ENCODE measurements around the gene STYXL2. TPM values are rescaled to one million over a fixed set of nuclear protein-coding genes. Genes with fewer than 3 reads are reported as not detected.

Gene STYXL2
- total and polyA plus RNA-seq, 2 donors from 2014 or later, result 0.38 TPM; not detected in 1

DNA sequence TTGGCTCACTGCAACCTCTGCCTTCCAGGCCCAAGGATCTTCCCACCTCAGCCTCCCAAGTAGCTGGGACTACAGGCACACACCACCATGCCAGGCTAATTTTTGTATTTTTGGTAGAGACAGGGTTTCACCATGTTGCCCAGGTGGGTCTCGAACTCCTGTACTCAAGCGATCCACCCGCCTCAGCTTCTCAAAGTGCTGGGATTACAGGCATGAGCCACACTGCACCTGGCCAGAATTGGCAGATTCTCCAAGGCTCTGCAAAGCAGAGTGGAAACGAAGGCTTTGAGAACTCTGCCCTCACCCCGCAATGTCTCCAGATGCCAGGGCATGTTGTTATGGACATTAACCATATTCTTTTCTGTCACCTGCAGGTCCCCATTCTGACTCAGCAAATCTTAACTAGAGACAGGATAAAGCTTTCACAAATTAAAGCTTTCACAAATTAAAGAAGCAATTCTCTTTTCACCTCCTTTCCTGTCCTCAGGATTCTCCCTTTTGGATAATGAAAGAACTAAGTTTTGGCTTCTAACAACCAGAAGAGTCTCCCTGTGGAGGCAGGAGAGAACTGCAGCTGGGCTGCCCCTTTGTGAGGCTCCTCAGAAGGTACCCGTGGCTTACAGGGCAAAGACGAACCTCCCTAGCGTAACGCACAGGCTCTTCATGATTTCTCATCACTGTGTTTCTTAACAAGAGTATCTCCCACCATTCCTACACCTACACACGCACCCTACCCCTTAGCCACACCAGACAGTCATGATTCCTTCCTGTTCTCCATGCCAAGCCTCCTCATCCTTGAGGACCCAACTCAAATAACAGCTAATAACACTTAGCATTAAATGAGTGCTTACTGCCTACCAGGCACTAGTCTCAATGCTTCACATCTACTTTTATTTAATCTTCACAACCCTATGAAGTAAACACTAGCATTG is 33.5 kb upstream of the STYXL2 start:
- DNase-seq (no peak), FAIRE-seq (no peak)
- H3K27me3 ChIP-seq (ENCODE audit: control insufficient read depth, insufficient read depth, low read length), result no peaks in the 10 kb centered on the region
- no peaks in the 10 kb centered on the region for H3K4me1 ChIP-seq (ENCODE audit: control insufficient read depth in 2 of 3, insufficient read depth in 2 of 3, low read depth in 1 of 3, low read length in 3 of 3)
- no peak overlapping the region for H3K4me3 ChIP-seq (ENCODE audit: low read length in 3 of 3)
- no peak overlapping the region for H3K9ac ChIP-seq (ENCODE audit: low read length in 3 of 3)
- TF ChIP-seq, protein P1, sequence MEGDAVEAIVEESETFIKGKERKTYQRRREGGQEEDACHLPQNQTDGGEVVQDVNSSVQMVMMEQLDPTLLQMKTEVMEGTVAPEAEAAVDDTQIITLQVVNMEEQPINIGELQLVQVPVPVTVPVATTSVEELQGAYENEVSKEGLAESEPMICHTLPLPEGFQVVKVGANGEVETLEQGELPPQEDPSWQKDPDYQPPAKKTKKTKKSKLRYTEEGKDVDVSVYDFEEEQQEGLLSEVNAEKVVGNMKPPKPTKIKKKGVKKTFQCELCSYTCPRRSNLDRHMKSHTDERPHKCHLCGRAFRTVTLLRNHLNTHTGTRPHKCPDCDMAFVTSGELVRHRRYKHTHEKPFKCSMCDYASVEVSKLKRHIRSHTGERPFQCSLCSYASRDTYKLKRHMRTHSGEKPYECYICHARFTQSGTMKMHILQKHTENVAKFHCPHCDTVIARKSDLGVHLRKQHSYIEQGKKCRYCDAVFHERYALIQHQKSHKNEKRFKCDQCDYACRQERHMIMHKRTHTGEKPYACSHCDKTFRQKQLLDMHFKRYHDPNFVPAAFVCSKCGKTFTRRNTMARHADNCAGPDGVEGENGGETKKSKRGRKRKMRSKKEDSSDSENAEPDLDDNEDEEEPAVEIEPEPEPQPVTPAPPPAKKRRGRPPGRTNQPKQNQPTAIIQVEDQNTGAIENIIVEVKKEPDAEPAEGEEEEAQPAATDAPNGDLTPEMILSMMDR (IDR thresholded peaks at IDR 0.05; ENCODE audit: borderline replicate concordance, extremely low read depth, insufficient read depth), result peak; percentile 34
- no peaks in the 10 kb centered on the region for H3K36me3 ChIP-seq (ENCODE audit: control insufficient read depth in 2 of 3, insufficient read depth in 3 of 3, low read length in 3 of 3)
- intact Hi-C loops (cut with DNase I), result loop anchor here (10.0 kb wide), 1 partner anchor 384 kb away; no protein-coding TSS in a partner anchor
- H3K9me3 ChIP-seq (ENCODE audit: control insufficient read depth in 2 of 3, insufficient read depth in 1 of 3, low read length in 3 of 3), result no peaks in the 10 kb centered on the region
- no peak overlapping the region for H3K27ac ChIP-seq (ENCODE audit: low read depth in 2 of 2, low read length in 2 of 2)

DNA sequence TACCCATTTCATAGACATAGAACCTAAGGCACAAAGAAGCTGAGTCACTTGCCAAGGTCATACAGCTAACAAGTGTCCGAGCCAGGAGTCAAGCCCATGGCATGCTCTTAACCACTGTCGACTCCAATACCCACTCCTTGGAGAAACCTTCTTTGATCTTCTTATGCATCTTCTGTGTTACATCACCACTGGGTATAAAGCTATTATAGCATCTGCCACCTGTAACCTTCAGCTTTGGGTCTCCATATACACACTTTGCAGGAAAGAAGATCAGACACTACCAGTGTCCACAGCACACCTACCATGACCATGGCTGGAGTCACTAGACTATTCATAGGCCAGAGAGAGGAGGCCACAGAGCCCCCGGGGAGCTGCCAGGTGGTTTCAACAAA is 32.8 kb upstream of the STYXL2 start:
- Histone ChIP-seq H3K4me1 (ENCODE audit: control insufficient read depth in 2 of 3, insufficient read depth in 2 of 3, low read depth in 1 of 3, low read length in 3 of 3) (no peaks in the 10 kb centered on the region), H3K27ac (ENCODE audit: low read depth in 2 of 2, low read length in 2 of 2) (no peak overlapping the region), H3K4me3 (ENCODE audit: low read length in 3 of 3) (no peak overlapping the region), H3K27me3 (ENCODE audit: control insufficient read depth, insufficient read depth, low read length) (no peaks in the 10 kb centered on the region), H3K9me3 (ENCODE audit: control insufficient read depth in 2 of 3, insufficient read depth in 1 of 3, low read length in 3 of 3) (no peaks in the 10 kb centered on the region), H3K36me3 (ENCODE audit: control insufficient read depth in 2 of 3, insufficient read depth in 3 of 3, low read length in 3 of 3) (no peaks in the 10 kb centered on the region), H3K9ac (ENCODE audit: low read length in 3 of 3) (no peak overlapping the region)
- TF ChIP-seq, protein P1 (IDR thresholded peaks at IDR 0.05; ENCODE audit: borderline replicate concordance, extremely low read depth, insufficient read depth), result no peak
- FAIRE-seq (no peak), DNase-seq (no peak)
- intact Hi-C loops (cut with DNase I), result loop anchor here (10.0 kb wide), 1 partner anchor 384 kb away; no protein-coding TSS in a partner anchor

DNA sequence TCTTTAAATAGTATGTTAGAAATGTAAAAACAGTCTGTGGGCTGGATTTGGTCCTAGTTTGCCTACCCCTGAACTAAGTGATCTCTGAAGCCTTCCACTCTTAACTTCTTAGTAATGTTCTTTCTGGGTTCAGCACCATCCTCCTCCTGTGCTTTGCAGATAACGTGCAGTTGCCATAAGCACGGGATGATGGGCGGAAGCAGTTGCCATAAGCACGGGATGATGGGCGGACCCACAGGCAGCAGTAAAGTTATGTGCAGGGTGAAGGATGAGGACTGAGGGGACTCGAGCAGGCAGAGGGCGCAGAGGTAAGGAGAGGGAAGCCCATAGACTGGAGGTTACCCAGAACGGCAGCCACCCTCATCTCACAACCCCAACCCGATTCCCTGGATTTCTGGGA is 29.3 kb upstream of the STYXL2 start:
- TF ChIP-seq, protein P1 (IDR thresholded peaks at IDR 0.05; ENCODE audit: borderline replicate concordance, extremely low read depth, insufficient read depth), result no peak

More for the DNA sequence above, 29.3 kb upstream of the STYXL2 start:
- no peaks in the 10 kb centered on the region for H3K27me3 ChIP-seq (ENCODE audit: control insufficient read depth, insufficient read depth, low read length)
- DNase-seq (no peak), FAIRE-seq (no peak)
- no peaks in the 10 kb centered on the region for H3K9me3 ChIP-seq (ENCODE audit: control insufficient read depth in 2 of 3, insufficient read depth in 1 of 3, low read length in 3 of 3)
- intact Hi-C loops (cut with DNase I), result loop anchor here (10.0 kb wide), 1 partner anchor 380 kb away; no protein-coding TSS in a partner anchor
- H3K36me3 ChIP-seq (ENCODE audit: control insufficient read depth in 2 of 3, insufficient read depth in 3 of 3, low read length in 3 of 3), result no peaks in the 10 kb centered on the region
- no peak overlapping the region for H3K27ac ChIP-seq (ENCODE audit: low read depth in 2 of 2, low read length in 2 of 2)
- H3K4me3 ChIP-seq (ENCODE audit: low read length in 3 of 3), result no peak overlapping the region
- peaks cover 0 to 4% (median 0%) of the 10 kb centered on the region in 3 donors for H3K4me1 ChIP-seq (ENCODE audit: control insufficient read depth in 2 of 3, insufficient read depth in 2 of 3, low read depth in 1 of 3, low read length in 3 of 3)
- no peak overlapping the region for H3K9ac ChIP-seq (ENCODE audit: low read length in 3 of 3)

All from kidney (tissue), 14 donors.